Thoracic aorta (tissue), 2 donors: ENCODE data around the gene FAM237B. TPM values are rescaled to one million over a fixed set of nuclear protein-coding genes. Genes with fewer than 3 reads are reported as not detected.
"Not testable (repeated sequence)": the region's sequence is repeated elsewhere in the genome, so short reads cannot be mapped to it uniquely, and the experiment has no call there.

Experiments
- ATAC-seq: fragments of 150-250 bp; one replicate; pipeline ENCODE4 v1.8.0; 2017; ENCODE audit warnings: low read depth; ENCODE audit not compliant: insufficient number of reproducible peaks, low FRiP score
- DNase-seq: peaks from one replicate; pipeline ENCODE4 v3.0.0-alpha.2; 2020; ENCODE audit warnings: low spot score
- H3K27ac ChIP-seq, 2 donors: fragments of 200-600 bp; sonication (generic); 1 replicate in 1 of 2; 2 replicates in 1 of 2; pipeline ENCODE4 v1.5.1; 2016; ENCODE audit warnings: mild to moderate bottlenecking in 2 of 2, moderate library complexity in 2 of 2
- H3K27me3 ChIP-seq: fragments of 200-600 bp; sonication (generic); replicated peaks from 2 replicates; pipeline ENCODE4 v1.6.0; 2016; ENCODE audit warnings: mild to moderate bottlenecking; ENCODE audit not compliant: insufficient read depth
- H3K36me3 ChIP-seq: fragments of 200-600 bp; sonication (generic); one replicate; pipeline ENCODE4 v1.5.1; 2016
- H3K4me1 ChIP-seq, 2 donors: fragments of 200-600 bp; sonication (generic); 1 replicate in 1 of 2; 2 replicates in 1 of 2; pipeline versions ENCODE4 v1.5.1 to v1.6.0; 2016; ENCODE audit warnings: low read depth in 2 of 2, mild to moderate bottlenecking in 1 of 2; ENCODE audit not compliant: control insufficient read depth in 1 of 2
- H3K4me3 ChIP-seq: fragments of 200-600 bp; sonication (generic); 2 replicates; pipeline ENCODE4 v1.5.1; 2016; ENCODE audit warnings: mild to moderate bottlenecking
- H3K9me3 ChIP-seq: fragments of 200-600 bp; sonication (generic); 2 replicates; pipeline ENCODE4 v1.5.1; 2016
- CTCF ChIP-seq: fragments of 200-600 bp; sonication (generic); IDR thresholded peaks from one replicate; pipeline ENCODE4 v1.5.1; 2019; ENCODE audit warnings: antibody characterized with exemption
- total RNA-seq, 2 donors: library from RNA; depleted of rRNA; stranded (reverse); fragments of >200 nt; gene quantifications; one replicate each; pipeline versions ENCODE4 v1.1.0 to v1.2.3, GENCODE V29; 2016

The FAM237B gene
- total RNA-seq, 2 donors from 2014 or later = not detected

GRCh38 chr7:90346336-90347125 lies 25.4 kb upstream of the FAM237B start, which contains the start of gene GTPBP10:
GTPBP10 (plus strand) TSS chr7:90346716; CDS start chr7:90346742, 26 bp downstream.
- ATAC-seq (peak; percentile 96), DNase-seq (peak; percentile 66)
- H3K4me1 ChIP-seq = peaks cover 2 to 11% of the 10 kb centered on the region in 2 donors
- no peaks in the 10 kb centered on the region for H3K36me3 ChIP-seq
- peak within 1 kb of the TSS; percentile 79 for H3K4me3 ChIP-seq
- no peaks in the 10 kb centered on the region for H3K27me3 ChIP-seq
- no peaks in the 10 kb centered on the region for H3K9me3 ChIP-seq
- peak within 1 kb of the TSS; percentile 68 to 94 for H3K27ac ChIP-seq
- TF ChIP-seq CTCF = peak; percentile 73

- ATAC-seq (peak; percentile 16), DNase-seq (no peak)
- H3K27ac ChIP-seq = peak overlapping the region; percentile 68 to 94
- no peaks in the 10 kb centered on the region for H3K27me3 ChIP-seq
- no peaks in the 10 kb centered on the region for H3K36me3 ChIP-seq
- H3K9me3 ChIP-seq = no peaks in the 10 kb centered on the region
- peak overlapping the region; percentile 79 for H3K4me3 ChIP-seq
- TF ChIP-seq CTCF = no peak
- peaks cover 2 to 11% of the 10 kb centered on the region in 2 donors for H3K4me1 ChIP-seq
These were observed 24.7 kb upstream of the FAM237B start for GRCh38 chr7:90345595-90346335.

DNA sequence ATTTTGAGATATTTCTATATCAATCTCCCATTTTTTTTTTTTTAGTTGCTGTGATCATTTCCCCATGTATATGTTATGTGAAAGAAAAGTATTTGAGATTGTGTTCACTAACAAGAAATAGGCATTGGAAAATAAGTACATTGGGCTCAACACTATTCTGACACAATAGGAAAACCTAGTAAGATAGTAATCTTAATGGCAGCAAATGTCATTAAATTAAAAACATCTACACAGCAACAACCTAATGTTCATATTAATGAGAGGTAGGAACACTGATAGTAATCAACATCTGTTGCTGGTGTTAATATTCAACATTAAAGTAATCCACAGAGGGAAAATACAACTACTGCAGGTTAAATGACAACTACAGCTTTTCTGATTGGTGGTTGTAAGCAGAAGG lies 23.9 kb upstream of the FAM237B start:
- no peak overlapping the region for H3K27ac ChIP-seq
- DNase-seq (no peak), ATAC-seq (no peak)
- no peak for TF ChIP-seq CTCF
- no peaks in the 10 kb centered on the region for H3K36me3 ChIP-seq
- no peaks in the 10 kb centered on the region for H3K9me3 ChIP-seq
- peak overlapping the region; percentile 79 for H3K4me3 ChIP-seq
- no peaks in the 10 kb centered on the region for H3K27me3 ChIP-seq
- H3K4me1 ChIP-seq = peaks cover 2 to 11% of the 10 kb centered on the region in 2 donors

DNA sequence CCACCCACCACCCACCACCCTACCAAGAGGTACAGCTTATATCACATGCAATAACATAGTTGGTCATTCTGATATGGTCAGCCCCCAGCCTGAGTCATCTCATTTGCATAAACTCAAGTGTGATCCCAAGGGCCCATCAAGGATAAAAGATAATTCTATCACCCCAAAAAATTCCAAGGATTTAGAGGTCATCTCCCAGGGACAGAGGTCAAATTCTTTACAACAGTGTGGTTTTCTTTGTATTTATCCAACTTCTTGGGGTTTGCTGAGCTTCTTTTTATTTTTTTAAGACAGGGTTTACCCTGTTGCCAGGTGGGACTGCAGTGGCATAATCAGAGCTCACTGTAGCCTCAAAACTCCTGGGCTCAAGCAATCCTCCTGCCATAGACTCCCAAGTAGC lies 16.0 kb upstream of the FAM237B start:
- no peak for ATAC-seq

DNA sequence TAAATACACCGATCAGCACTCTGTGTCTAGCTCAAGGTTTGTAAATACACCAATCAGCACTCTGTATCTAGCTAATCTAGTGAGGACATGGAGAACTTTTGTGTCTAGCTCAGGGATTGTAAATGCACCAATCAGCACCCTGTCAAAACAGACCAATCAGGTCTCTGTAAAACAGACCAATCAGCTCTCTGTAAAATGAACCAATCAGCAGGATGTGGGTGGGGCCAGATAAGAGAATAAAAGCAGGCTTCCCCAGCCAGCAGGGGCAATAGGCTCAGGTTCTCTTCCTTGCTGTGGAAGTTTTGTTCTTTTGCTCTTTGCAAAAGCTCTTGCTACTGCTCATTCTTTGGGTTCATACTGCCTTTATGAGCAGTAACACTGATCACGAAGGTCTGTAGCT lies 13.8 kb upstream of the FAM237B start:
- not testable (repeated sequence) for H3K4me1 ChIP-seq, DNase-seq, H3K9me3 ChIP-seq, H3K4me3 ChIP-seq, H3K27me3 ChIP-seq, H3K27ac ChIP-seq, ATAC-seq, H3K36me3 ChIP-seq

More for the DNA sequence above, 16.0 kb upstream of the FAM237B start:
- Histone ChIP-seq H3K4me3 (no peak overlapping the region), H3K27ac (no peak overlapping the region), H3K27me3 (no peaks in the 10 kb centered on the region), H3K9me3 (no peaks in the 10 kb centered on the region), H3K4me1 (no peaks in the 10 kb centered on the region), H3K36me3 (no peaks in the 10 kb centered on the region)
- DNase-seq = no peak
- no peak for TF ChIP-seq CTCF
